SK-N-SH treated with all-trans-retinoic acid at 6 μM for 48 hours (cell line): ENCODE results near the gene PRKCSH.

Experiments
- ATAC-seq: fragments of 200-7000 bp; cut with Tn5 transposase; 3 replicates; pipeline ENCODE4 v1.9.1; 2020; ENCODE audit warnings: mild to moderate bottlenecking, moderate library complexity
- BACH2 ChIP-seq: fragments of 250-450 bp; sonication (Bioruptor Pico); IDR thresholded peaks from 2 replicates; pipeline ENCODE4 v1.9.0; 2021; ENCODE audit warnings: mild to moderate bottlenecking, borderline replicate concordance
- CREB5 ChIP-seq: fragments of 250-450 bp; sonication (Bioruptor Pico); IDR thresholded peaks from 2 replicates; pipeline ENCODE4 v1.5.1; 2020; ENCODE audit warnings: low read depth, mild to moderate bottlenecking, moderate library complexity
- CSDC2 ChIP-seq: fragments of 250-450 bp; sonication (Bioruptor Pico); IDR thresholded peaks from 2 replicates; pipeline ENCODE4 v1.5.0; 2020; ENCODE audit warnings: mild to moderate bottlenecking, moderate library complexity
- CSRNP3 ChIP-seq: fragments of 250-450 bp; sonication (Bioruptor Pico); IDR thresholded peaks from 2 replicates; pipeline ENCODE4 v1.5.1; 2021; ENCODE audit warnings: mild to moderate bottlenecking, moderate library complexity
- ESRRG ChIP-seq: fragments of 250-450 bp; sonication (Bioruptor Pico); IDR thresholded peaks from 2 replicates; pipeline ENCODE4 v1.6.1; 2021; ENCODE audit warnings: mild to moderate bottlenecking
- ISL1 ChIP-seq: fragments of 250-450 bp; sonication (Bioruptor Pico); IDR thresholded peaks from 2 replicates; pipeline ENCODE4 v2.1.2; 2022; ENCODE audit warnings: mild to moderate bottlenecking, moderate library complexity
- OSR1 ChIP-seq: fragments of 250-450 bp; sonication (Bioruptor Pico); IDR thresholded peaks from 2 replicates; pipeline ENCODE4 v1.8.0; 2022; ENCODE audit warnings: moderate library complexity, mild to moderate bottlenecking, inconsistent platforms
- PATZ1 ChIP-seq: fragments of 250-450 bp; sonication (Bioruptor Pico); IDR thresholded peaks from 2 replicates; pipeline ENCODE4 v1.8.0; 2020; ENCODE audit warnings: mild to moderate bottlenecking, moderate library complexity, borderline replicate concordance
- POU6F1 ChIP-seq: fragments of 250-450 bp; sonication (Bioruptor Pico); IDR thresholded peaks from 2 replicates; pipeline ENCODE4 v1.8.0; 2021; ENCODE audit warnings: low read depth, mild to moderate bottlenecking, moderate library complexity, borderline replicate concordance
- RARB ChIP-seq: fragments of 250-450 bp; sonication (Bioruptor Pico); IDR thresholded peaks from 2 replicates; pipeline ENCODE4 v1.8.0; 2021; ENCODE audit warnings: mild to moderate bottlenecking, moderate library complexity
- SNAI2 ChIP-seq: fragments of 250-450 bp; sonication (Bioruptor Pico); IDR thresholded peaks from 2 replicates; pipeline ENCODE4 v1.5.0; 2020; ENCODE audit warnings: mild to moderate bottlenecking, moderate library complexity
- TCF4 ChIP-seq: fragments of 250-450 bp; sonication (Bioruptor Pico); IDR thresholded peaks from 2 replicates; pipeline ENCODE4 v1.8.0; 2021; ENCODE audit warnings: mild to moderate bottlenecking, moderate library complexity, borderline replicate concordance
- ZFP30 ChIP-seq: fragments of 450-650 bp; formaldehyde crosslinking; IDR thresholded peaks from 2 replicates; pipeline ENCODE4 v1.5.0; 2022; ENCODE audit warnings: mild to moderate bottlenecking, moderate library complexity
- ZNF565 ChIP-seq: fragments of 450-650 bp; formaldehyde crosslinking; conservative IDR thresholded peaks from 2 replicates; pipeline ENCODE4 v1.5.0; 2020; ENCODE audit warnings: low read depth, mild to moderate bottlenecking, moderate library complexity

Gene PRKCSH

GRCh38 chr19:11390359-11390758, 45.1 kb upstream of the PRKCSH start:
- TF ChIP-seq CREB5 (CRISPR knock-in tag) (no peak), TCF4 (CRISPR knock-in tag) (no peak), ZFP30 (no peak), BACH2 (CRISPR knock-in tag) (no peak), PATZ1 (CRISPR knock-in tag) (no peak), OSR1 (no peak)

GRCh38 chr19:11390933-11391680, 44.3 kb upstream of the PRKCSH start:
- no peak for TF ChIP-seq SNAI2 (CRISPR knock-in tag)
- TF ChIP-seq CREB5 (CRISPR knock-in tag), result no peak
- no peak for TF ChIP-seq ESRRG
- TF ChIP-seq CSRNP3 (CRISPR knock-in tag), result no peak
- TF ChIP-seq PATZ1 (CRISPR knock-in tag), result no peak

More at GRCh38 chr19:11390359-11390758, 45.1 kb upstream of the PRKCSH start:
- no peak for ATAC-seq

GRCh38 chr19:11397089-11397610, 38.3 kb upstream of the PRKCSH start:
- TF ChIP-seq CREB5 (CRISPR knock-in tag) (no peak), SNAI2 (CRISPR knock-in tag) (no peak), POU6F1 (no peak), OSR1 (no peak), PATZ1 (CRISPR knock-in tag) (no peak), ZNF565 (no peak), ISL1 (CRISPR knock-in tag) (no peak), CSDC2 (CRISPR knock-in tag) (no peak), CSRNP3 (CRISPR knock-in tag) (no peak), ESRRG (no peak), RARB (CRISPR knock-in tag) (no peak)
- TF ChIP-seq, all 23 proteins: peak for 0

More at GRCh38 chr19:11390933-11391680, 44.3 kb upstream of the PRKCSH start:
- no peak for ATAC-seq

More at GRCh38 chr19:11397089-11397610, 38.3 kb upstream of the PRKCSH start:
- no peak for ATAC-seq
